ENCODE measurements around the gene MBOAT2. TPM values are rescaled to one million over a fixed set of nuclear protein-coding genes. Genes with fewer than 3 reads are reported as not detected.

The MBOAT2 gene
- total RNA-seq, 1 donor from 2014 or later = 8.0 TPM

DNA sequence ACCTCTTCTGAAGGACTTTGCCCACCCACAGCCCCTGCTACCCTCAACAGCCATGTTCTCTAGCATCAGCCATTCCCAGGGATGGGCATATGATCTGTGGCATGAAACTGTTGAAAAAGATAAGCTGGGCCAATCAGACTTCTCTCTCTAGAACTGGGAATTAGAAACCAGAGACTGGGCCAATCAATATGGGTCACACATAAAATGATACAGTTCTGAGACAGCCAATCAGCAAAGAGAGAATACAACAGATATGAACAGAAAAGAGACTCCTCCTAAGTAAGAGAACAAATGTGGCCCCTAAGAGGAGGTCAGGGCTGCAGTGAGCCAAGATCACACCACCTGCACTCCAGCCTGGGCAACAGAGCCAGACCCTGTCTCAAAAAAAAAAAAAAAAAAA, 168.2 kb downstream of the MBOAT2 start:
- peak overlapping the region in 1 of 2 donors; percentile 97 for H3K4me3 ChIP-seq

DNA sequence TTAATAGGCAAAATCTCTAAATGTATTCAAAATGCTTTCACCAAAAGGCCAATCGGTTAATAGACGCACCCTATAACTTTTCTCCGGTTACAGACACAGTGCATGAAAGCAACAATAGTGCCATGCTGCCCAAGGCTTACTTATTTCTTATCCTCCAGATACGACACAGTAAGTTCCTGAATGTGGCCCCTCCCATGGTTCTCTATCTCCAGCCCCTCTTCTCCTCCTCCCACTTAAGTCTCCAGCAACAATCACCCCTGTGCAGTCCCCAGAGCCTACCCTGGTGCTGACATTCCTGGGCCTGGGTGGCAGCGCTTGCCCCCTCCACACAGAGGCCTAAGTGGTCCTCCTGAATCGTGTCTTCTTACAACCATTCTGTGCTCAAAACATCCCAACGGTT, 169.6 kb downstream of the MBOAT2 start:
- TF ChIP-seq, protein P1, sequence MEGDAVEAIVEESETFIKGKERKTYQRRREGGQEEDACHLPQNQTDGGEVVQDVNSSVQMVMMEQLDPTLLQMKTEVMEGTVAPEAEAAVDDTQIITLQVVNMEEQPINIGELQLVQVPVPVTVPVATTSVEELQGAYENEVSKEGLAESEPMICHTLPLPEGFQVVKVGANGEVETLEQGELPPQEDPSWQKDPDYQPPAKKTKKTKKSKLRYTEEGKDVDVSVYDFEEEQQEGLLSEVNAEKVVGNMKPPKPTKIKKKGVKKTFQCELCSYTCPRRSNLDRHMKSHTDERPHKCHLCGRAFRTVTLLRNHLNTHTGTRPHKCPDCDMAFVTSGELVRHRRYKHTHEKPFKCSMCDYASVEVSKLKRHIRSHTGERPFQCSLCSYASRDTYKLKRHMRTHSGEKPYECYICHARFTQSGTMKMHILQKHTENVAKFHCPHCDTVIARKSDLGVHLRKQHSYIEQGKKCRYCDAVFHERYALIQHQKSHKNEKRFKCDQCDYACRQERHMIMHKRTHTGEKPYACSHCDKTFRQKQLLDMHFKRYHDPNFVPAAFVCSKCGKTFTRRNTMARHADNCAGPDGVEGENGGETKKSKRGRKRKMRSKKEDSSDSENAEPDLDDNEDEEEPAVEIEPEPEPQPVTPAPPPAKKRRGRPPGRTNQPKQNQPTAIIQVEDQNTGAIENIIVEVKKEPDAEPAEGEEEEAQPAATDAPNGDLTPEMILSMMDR (IDR thresholded peaks at IDR 0.05) = no peak
- Histone ChIP-seq H3K27ac (no peak overlapping the region), H3K4me1 (peaks cover 8 to 25% of the 10 kb centered on the region in 2 donors), H3K27me3 (no peaks in the 10 kb centered on the region), H3K9me3 (no peaks in the 10 kb centered on the region), H3K4me3 (no peak overlapping the region), H3K36me3 (no peaks in the 10 kb centered on the region)
- intact Hi-C loops (cut with DNase I) = no loop called here
- DNase-seq (ENCODE audit: low spot score in 2 of 2) = no peak

More for the DNA sequence above, 168.2 kb downstream of the MBOAT2 start:
- Histone ChIP-seq H3K4me1 (peaks cover 8 to 25% of the 10 kb centered on the region in 2 donors), H3K27ac (no peak overlapping the region), H3K27me3 (no peaks in the 10 kb centered on the region), H3K36me3 (no peaks in the 10 kb centered on the region), H3K9me3 (no peaks in the 10 kb centered on the region)
- no peak for DNase-seq (ENCODE audit: low spot score in 2 of 2)
- TF ChIP-seq, protein P1 (IDR thresholded peaks at IDR 0.05) = no peak
- intact Hi-C loops (cut with DNase I) = loop anchor here (5.0 kb wide), 2 partner anchors 153 to 167 kb away; partner anchors contain the start of genes ID2 and MBOAT2

DNA sequence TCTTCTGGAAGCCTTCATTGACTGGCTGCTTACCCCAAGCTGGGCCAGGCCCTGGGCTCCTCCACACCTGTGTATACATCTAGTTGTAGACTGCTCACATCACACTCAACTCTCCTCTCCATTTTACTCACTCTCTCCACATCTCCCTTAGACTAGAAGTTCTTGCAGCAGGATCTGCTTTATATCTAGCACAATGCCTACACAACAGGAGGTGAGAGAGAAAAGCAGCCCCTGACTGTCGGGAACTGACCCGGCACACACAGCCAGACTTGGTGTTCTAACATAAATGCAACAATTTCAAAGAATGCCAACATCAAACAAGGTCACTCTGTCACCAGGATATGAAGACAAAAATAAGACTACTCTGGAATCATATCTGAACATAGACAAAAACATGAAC, 172.0 kb downstream of the MBOAT2 start:
- no peaks in the 10 kb centered on the region for H3K27me3 ChIP-seq
- H3K4me1 ChIP-seq = peaks cover 8 to 25% of the 10 kb centered on the region in 2 donors
- TF ChIP-seq, protein P1 (IDR thresholded peaks at IDR 0.05) = no peak
- H3K36me3 ChIP-seq = peaks cover 0 to 3% of the 10 kb centered on the region in 2 donors
- no peak overlapping the region for H3K4me3 ChIP-seq
- no peak overlapping the region for H3K27ac ChIP-seq
- H3K9me3 ChIP-seq = no peaks in the 10 kb centered on the region
- intact Hi-C loops (cut with DNase I) = no loop called here
- no peak for DNase-seq (ENCODE audit: low spot score in 2 of 2)

DNA sequence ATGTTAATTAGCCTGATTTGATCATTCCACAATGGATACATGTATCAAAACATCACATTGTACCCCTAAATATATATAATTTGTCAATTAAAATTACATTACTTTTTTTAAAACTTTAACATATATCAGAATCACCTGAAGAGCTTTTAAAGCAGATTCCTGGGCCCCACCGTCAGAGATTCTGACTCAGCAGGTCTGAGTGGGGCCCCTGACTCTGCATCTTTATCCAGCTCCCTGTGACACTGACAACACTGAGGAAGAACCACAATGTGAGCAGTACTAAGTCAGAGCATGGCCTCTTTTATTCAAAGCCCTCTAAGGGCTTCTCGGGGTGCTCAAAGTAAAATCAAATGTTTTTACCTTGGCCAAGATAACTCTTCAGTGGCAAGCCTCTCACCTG, 175.8 kb downstream of the MBOAT2 start:
- H3K27ac ChIP-seq = no peak overlapping the region
- intact Hi-C loops (cut with DNase I) = no loop called here
- no peaks in the 10 kb centered on the region for H3K27me3 ChIP-seq
- H3K9me3 ChIP-seq = no peaks in the 10 kb centered on the region
- peaks cover 14 to 28% of the 10 kb centered on the region in 2 donors for H3K36me3 ChIP-seq
- TF ChIP-seq, protein P1 (IDR thresholded peaks at IDR 0.05) = no peak
- no peak for DNase-seq (ENCODE audit: low spot score in 2 of 2)
- H3K4me3 ChIP-seq = no peak overlapping the region
- H3K4me1 ChIP-seq = peaks cover 0 to 7% of the 10 kb centered on the region in 2 donors

DNA sequence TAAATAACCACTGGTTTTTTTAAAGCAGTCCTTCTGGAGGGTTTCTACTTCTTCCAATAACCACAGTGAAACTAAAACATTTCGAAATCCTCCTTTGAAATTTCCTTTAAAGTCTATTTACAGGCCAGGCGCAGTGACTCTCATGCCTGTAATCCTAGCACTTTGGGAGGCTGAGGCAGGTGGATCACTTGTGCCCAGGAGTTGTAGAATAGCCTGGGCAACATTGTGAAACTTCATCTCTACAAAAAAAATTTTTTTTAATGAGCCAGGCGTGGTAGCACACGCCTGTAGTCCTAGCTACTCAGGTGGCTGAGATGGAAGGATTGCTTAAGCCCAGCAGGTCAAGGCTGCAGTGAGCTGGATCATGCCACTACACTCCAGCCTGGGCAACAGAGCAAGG, 181.3 kb downstream of the MBOAT2 start:
- Histone ChIP-seq H3K4me3 (peak overlapping the region; percentile 5 to 45), H3K36me3 (peaks cover 14 to 41% of the 10 kb centered on the region in 2 donors), H3K4me1 (peaks cover 0 to 10% of the 10 kb centered on the region in 2 donors), H3K27me3 (no peaks in the 10 kb centered on the region), H3K9me3 (no peaks in the 10 kb centered on the region), H3K27ac (peak overlapping the region; percentile 75 to 88)
- TF ChIP-seq, protein P1 (IDR thresholded peaks at IDR 0.05) = no peak
- no peak for DNase-seq (ENCODE audit: low spot score in 2 of 2)
- intact Hi-C loops (cut with DNase I) = loop anchor here (1.0 to 2.0 kb wide), 2 partner anchors 15 to 143 kb away; partner anchors contain the start of gene KIDINS220

Measured in ascending aorta (tissue), 2 donors.